Measurements from ENCODE around the gene GPR4.

GRCh38 chr19:45589768-45590167 is 12.2 kb downstream of the GPR4 start:
- no peak for TF ChIP-seq MXI1 (IDR thresholded peaks at IDR 0.05; ENCODE audit: borderline replicate concordance, low read depth, low read length)
- TF ChIP-seq NFE2L2 (IDR thresholded peaks at IDR 0.05; ENCODE audit: low read depth, low read length), result no peak
- no peak for TF ChIP-seq CTCF (conservative IDR thresholded peaks at IDR 0.05; ENCODE audit: low read depth, low read length)
- TF ChIP-seq FOS (IDR thresholded peaks at IDR 0.05; ENCODE audit: low read depth, low read length), result no peak
- no peak for TF ChIP-seq CEBPB (IDR thresholded peaks at IDR 0.05; ENCODE audit: low read depth, low read length)
